ENCODE measurements around the gene FAM13A. TPM values are rescaled to one million over a fixed set of nuclear protein-coding genes. Genes with fewer than 3 reads are reported as not detected.
A peak's percentile ranks its signal among the peaks of the same experiment; 100 is the strongest.

Gene FAM13A
- total RNA-seq, 4 donors from 2014 or later = 58.6 to 365 (median 71.2) TPM

DNA sequence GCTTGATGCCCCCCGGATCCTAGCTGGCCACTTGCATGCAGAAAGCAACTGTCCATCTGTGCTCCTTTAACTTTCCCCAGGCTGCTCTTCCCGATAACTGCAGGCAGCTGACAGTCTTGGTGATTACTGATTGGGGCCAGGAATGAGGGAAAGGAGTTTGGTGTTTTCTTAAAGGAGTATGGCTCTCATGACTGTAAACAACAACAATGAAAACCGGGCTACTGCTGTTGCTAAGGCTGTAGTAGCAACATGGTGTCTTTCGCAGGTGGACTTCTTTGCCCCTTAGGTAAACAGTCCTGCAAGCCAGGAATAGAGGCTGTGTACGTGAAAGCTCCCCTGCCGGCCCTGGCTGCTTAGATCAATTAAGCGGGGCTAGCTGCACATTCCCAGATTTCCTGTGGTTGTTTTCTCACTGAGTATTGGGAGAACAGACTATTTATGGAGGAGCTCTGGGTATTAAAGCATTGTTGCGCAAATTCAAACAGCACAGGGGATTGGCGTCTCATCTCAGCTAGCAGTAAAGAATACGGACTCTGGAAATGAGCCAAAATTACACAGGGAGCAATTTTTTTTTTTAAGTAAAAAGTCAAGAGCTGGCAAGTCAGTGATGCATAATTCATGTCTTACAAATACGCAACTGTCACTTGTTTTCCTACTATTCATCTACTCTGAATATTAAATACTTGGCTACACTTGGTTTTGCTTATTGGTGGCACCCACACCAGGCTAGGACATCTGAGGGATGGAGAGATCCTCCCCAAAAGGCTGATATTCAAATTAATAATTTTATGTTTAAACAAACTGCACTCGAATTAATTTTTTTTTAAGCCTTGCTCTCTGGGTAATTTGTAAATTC, 297.7 kb downstream of the FAM13A start:
- peak overlapping the region; percentile 28 for H3K4me3 ChIP-seq
- 37% methylated on average over 12 of the region's 12 CpGs for whole genome bisulfite sequencing
- H3K27ac ChIP-seq = peak overlapping the region; percentile 12
- TF ChIP-seq EP300 (IDR thresholded peaks at IDR 0.05) (no peak), POLR2A (IDR thresholded peaks at IDR 0.05) (no peak), POLR2AphosphoS5 (IDR thresholded peaks at IDR 0.05) (no peak)
- TF ChIP-seq, protein P1, sequence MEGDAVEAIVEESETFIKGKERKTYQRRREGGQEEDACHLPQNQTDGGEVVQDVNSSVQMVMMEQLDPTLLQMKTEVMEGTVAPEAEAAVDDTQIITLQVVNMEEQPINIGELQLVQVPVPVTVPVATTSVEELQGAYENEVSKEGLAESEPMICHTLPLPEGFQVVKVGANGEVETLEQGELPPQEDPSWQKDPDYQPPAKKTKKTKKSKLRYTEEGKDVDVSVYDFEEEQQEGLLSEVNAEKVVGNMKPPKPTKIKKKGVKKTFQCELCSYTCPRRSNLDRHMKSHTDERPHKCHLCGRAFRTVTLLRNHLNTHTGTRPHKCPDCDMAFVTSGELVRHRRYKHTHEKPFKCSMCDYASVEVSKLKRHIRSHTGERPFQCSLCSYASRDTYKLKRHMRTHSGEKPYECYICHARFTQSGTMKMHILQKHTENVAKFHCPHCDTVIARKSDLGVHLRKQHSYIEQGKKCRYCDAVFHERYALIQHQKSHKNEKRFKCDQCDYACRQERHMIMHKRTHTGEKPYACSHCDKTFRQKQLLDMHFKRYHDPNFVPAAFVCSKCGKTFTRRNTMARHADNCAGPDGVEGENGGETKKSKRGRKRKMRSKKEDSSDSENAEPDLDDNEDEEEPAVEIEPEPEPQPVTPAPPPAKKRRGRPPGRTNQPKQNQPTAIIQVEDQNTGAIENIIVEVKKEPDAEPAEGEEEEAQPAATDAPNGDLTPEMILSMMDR (IDR thresholded peaks at IDR 0.05) = no peak
- DNase-seq (ENCODE audit: low spot score in 2 of 2) = no peak
- no peaks in the 10 kb centered on the region for H3K9me3 ChIP-seq
- H3K36me3 ChIP-seq = peaks cover 15% of the 10 kb centered on the region
- peaks cover 16% of the 10 kb centered on the region for H3K4me1 ChIP-seq
- H3K27me3 ChIP-seq = no peaks in the 10 kb centered on the region

DNA sequence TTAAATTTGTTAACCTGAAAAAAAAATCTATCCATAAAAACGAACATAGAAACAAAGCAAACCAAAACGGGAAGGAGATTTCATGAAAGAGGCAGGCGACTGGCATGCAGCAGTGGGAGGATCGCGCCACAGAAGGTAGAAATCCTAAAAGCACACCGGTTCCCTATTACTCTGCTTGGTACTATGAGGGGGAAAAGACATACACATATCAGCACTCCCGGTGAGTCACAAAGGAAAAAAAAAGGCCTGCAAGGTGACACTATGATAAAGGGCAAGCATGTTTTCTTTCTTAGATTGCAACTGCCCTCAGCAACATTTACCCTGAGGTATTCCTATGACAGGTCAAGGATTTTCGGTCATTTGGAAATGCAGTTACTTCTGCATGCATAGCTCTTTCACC, 298.7 kb downstream of the FAM13A start:
- TF ChIP-seq, protein P1 (IDR thresholded peaks at IDR 0.05) = no peak
- TF ChIP-seq EP300 (IDR thresholded peaks at IDR 0.05) (no peak), POLR2AphosphoS5 (IDR thresholded peaks at IDR 0.05) (no peak), POLR2A (IDR thresholded peaks at IDR 0.05) (no peak)
- H3K9me3 ChIP-seq = no peaks in the 10 kb centered on the region
- H3K4me3 ChIP-seq = peak overlapping the region; percentile 28
- H3K27me3 ChIP-seq = no peaks in the 10 kb centered on the region
- H3K36me3 ChIP-seq = peaks cover 13% of the 10 kb centered on the region
- no peak overlapping the region for H3K27ac ChIP-seq
- peaks cover 16% of the 10 kb centered on the region for H3K4me1 ChIP-seq
- 71% methylated on average over 8 of the region's 8 CpGs for WGBS
- no peak for DNase-seq (ENCODE audit: low spot score in 2 of 2)

DNA sequence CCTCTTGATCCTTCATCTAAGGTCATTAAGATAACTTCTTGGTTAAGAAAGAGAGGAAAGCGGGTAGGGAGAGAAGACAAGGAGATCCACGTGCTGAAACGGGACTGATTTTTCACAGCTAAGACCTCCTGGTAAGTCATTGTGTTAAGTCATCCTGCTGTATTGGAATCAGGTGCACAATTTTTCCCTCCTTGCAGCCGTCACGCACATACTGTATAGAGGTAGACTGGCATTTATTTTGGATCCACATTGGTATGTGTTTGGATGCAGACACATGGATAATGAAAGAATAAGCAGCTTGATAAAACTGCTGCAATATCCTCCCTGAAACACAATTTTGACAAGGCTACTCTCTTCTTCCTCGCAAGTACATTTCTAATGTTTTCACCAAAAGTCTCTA, 299.2 kb downstream of the FAM13A start:
- TF ChIP-seq POLR2AphosphoS5 (IDR thresholded peaks at IDR 0.05) (no peak), EP300 (IDR thresholded peaks at IDR 0.05) (no peak), POLR2A (IDR thresholded peaks at IDR 0.05) (no peak)
- TF ChIP-seq, protein P1 (IDR thresholded peaks at IDR 0.05) = no peak
- H3K4me3 ChIP-seq = peak overlapping the region; percentile 28
- peaks cover 16% of the 10 kb centered on the region for H3K4me1 ChIP-seq
- peaks cover 9% of the 10 kb centered on the region for H3K36me3 ChIP-seq
- H3K27ac ChIP-seq = no peak overlapping the region
- H3K9me3 ChIP-seq = no peaks in the 10 kb centered on the region
- WGBS = 86% methylated on average over 6 of the region's 6 CpGs
- no peaks in the 10 kb centered on the region for H3K27me3 ChIP-seq
- no peak for DNase-seq (ENCODE audit: low spot score in 2 of 2)

DNA sequence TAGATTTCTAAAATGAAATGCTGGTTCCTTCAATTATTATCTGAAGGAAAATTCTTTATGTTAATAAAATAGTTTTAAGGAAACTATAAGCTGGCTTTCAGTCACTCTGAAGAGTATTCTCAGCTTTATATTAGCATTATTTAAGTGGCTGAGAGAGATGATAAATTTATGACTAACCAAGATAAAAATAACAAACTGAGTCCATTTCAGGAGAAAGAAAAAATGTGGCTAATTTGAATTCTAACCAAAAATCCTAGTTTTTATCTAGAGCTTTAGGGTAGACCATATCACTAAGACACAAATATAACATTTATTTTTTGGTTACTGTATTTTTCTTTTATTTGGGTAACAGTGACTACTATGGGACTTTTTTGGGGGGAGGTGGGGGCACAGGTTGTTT, 299.9 kb downstream of the FAM13A start:
- Histone ChIP-seq H3K36me3 (peaks cover 4% of the 10 kb centered on the region), H3K9me3 (no peaks in the 10 kb centered on the region), H3K4me1 (peaks cover 16% of the 10 kb centered on the region), H3K27me3 (no peaks in the 10 kb centered on the region), H3K27ac (no peak overlapping the region), H3K4me3 (no peak overlapping the region)
- TF ChIP-seq EP300 (IDR thresholded peaks at IDR 0.05) (no peak), POLR2A (IDR thresholded peaks at IDR 0.05) (no peak), POLR2AphosphoS5 (IDR thresholded peaks at IDR 0.05) (no peak)
- TF ChIP-seq, protein P1 (IDR thresholded peaks at IDR 0.05) = no peak
- DNase-seq (ENCODE audit: low spot score in 2 of 2) = no peak

DNA sequence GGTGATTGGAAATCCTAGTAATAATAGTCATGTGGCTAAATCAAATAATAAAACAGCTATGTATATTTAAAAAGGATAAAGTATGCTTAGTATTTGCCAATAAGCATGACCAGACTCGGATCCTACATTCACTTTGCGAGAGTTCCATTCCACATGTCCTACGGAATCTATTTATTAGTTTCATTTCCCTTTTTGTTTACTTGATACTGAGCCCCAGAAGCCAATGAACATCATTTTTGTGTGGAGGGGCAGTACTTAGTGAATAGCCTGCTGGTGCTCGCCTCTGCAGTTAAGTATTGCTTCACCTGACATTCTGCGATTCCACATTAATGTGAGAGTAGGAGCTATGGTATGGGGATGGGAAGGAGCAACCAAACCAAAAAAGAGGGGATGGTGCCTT, 300.8 kb downstream of the FAM13A start:
- Histone ChIP-seq H3K27me3 (no peaks in the 10 kb centered on the region), H3K4me1 (peaks cover 16% of the 10 kb centered on the region), H3K27ac (no peak overlapping the region), H3K36me3 (peaks cover 6% of the 10 kb centered on the region), H3K4me3 (no peak overlapping the region), H3K9me3 (no peaks in the 10 kb centered on the region)
- DNase-seq (ENCODE audit: low spot score in 2 of 2) = no peak
- WGBS = 58% methylated on average over 5 of the region's 5 CpGs
- TF ChIP-seq POLR2AphosphoS5 (IDR thresholded peaks at IDR 0.05) = no peak
- TF ChIP-seq POLR2A (IDR thresholded peaks at IDR 0.05) = no peak
- TF ChIP-seq EP300 (IDR thresholded peaks at IDR 0.05) = no peak

Data from suprapubic skin (tissue), 4 donors.